22Rv1 (cell line): ENCODE data around the gene COL27A1.
"Not testable (repeated sequence)": the region's sequence is repeated elsewhere in the genome, so short reads cannot be mapped to it uniquely, and the experiment has no call there.

Experiments used
- H3K27ac ChIP-seq: fragments of 450-650 bp; 2 replicates; pipeline ENCODE4 v1.5.1; 2017
- CTCF ChIP-seq: fragments of 450-650 bp; IDR thresholded peaks from 2 replicates; pipeline ENCODE4 v1.5.1; 2017; ENCODE audit warnings: mild to moderate bottlenecking
- ZFX ChIP-seq: fragments of 450-650 bp; IDR thresholded peaks from 2 replicates; pipeline ENCODE4 v1.6.1; 2017; ENCODE audit warnings: antibody characterized with exemption, borderline replicate concordance

Gene COL27A1

DNA sequence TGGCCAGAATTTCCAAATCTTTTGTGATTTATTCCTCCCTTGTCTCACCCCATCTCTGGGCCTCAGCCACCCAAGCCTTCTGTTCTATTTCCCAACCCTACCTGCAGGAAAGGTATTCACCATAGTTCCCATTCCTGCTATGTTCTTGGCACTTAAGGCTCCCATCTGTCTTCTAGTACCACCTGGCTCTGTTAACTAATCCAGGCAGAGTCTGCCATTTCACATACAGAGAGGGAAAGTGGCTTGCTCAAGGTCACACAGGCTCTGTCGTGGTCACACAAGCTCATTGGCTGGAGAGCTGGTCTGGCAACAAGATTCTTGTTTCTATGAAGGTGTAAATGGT, 35.2 kb downstream of the COL27A1 start:
- TF ChIP-seq ZFX = no peak
- TF ChIP-seq CTCF = no peak
- H3K27ac ChIP-seq = no peak overlapping the region

DNA sequence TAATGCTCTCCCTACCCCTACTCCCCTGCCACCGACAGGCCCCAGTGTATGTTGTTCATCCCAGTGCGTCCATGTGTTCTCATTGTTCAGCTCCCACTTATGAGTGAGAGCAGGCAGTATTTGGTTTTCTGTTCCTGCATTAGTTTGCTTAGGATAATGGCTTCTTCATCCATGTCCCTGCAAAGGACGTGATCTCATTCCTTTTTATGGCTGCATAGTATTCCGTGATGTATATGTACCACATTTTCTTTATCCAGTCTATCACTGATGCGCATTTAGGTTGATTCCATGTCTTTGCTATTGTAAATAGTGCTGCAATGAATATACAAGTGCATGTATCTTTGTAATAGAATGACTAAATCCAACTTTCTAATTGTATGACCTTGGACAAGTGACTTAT, 36.1 kb downstream of the COL27A1 start:
- H3K27ac ChIP-seq = not testable (repeated sequence)

DNA sequence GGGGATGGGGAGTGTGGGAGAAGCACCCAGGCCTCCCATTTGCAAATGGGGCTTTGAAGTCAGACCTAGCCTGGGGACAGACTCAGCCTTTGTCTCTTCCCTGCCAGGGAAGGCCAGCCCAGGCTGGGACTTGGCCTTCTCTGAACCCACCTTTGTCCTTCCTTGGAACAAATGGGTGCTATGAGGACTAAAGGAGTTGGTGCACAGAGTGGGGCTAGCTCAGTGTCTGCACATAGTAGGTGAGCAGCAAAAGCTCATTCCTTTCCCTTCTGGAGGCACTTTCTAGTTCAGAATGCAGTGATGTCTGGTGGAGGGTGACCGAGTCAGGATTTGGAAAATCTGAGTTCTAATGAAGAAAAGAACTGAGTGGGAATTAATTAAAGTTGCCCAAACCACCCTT, 37.2 kb downstream of the COL27A1 start:
- TF ChIP-seq CTCF (no peak), ZFX (no peak)
- H3K27ac ChIP-seq = no peak overlapping the region

DNA sequence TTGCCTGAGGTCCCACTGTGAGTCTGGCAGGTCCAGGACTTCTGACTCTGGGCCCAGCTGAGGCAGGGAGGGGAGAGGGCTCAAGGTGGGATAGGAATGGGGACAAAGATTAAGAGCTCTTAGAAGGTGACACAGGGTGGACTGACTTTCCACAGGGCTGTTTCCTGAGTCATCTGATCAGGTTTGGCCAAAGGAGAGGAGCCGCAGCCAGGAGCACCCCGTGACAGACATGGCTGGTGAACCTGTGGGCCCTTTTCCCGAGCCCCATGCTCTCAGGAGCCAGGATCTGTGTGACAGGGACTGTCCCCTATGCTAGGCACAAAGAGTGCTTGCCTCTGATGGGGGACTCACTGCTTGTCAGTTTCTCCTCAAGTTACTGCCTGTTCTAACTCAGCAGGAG, 37.8 kb downstream of the COL27A1 start:
- TF ChIP-seq CTCF (no peak), ZFX (no peak)
- H3K27ac ChIP-seq = no peak overlapping the region

- no peak for TF ChIP-seq ZFX
- TF ChIP-seq CTCF = no peak
These were observed 40.8 kb downstream of the COL27A1 start for GRCh38 chr9:114196117-114196516.

DNA sequence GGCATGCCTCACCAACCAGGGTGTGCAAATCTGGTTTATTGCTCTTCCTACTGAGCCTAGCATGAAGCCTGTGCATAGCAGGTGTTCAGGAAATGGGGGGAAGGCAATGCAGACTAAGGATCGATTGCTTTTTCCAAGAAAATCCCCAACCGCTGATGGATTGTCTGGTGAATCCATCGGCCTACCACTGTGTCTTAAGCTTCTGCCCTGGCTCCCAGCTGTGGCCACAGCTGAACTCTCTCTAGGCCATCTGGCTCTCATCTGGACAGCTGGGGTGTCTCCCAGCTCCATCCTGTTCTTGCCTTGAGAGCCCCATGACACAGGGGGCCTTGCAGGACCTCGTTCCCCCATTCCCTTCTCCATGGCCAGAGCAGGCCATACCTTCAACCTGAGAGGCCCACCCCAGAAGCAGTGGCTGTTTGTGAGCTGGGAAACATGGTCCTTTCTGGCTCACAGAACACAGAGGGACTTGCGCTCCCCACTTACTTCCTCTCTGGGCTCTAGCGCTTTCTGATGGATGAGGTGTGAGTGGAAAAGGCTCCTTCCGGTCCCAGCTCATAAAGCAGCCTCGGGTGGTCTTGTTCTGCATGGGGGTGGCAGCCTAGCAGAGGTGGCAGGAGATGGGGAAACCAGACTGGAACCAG, 41.8 kb downstream of the COL27A1 start:
- no peak overlapping the region for H3K27ac ChIP-seq
- TF ChIP-seq CTCF = no peak

More at GRCh38 chr9:114196117-114196516, 40.8 kb downstream of the COL27A1 start:
- no peak overlapping the region for H3K27ac ChIP-seq

- TF ChIP-seq ZFX (no peak), CTCF (no peak)
- no peak overlapping the region for H3K27ac ChIP-seq
These were observed 43.1 kb downstream of the COL27A1 start for GRCh38 chr9:114198249-114199040.
